IPS-18c (cell line): ENCODE results near the gene SMYD3.

Source experiments
- H3K4me3 ChIP-seq: 2 replicates; pipeline ENCODE4 v1.7.0; 2013; ENCODE audit warnings: low read depth, mild to moderate bottlenecking, low read length, moderate library complexity; ENCODE audit not compliant: insufficient read depth
- H3K9me3 ChIP-seq: one replicate; pipeline ENCODE4 v1.6.1; 2013; ENCODE audit warnings: mild to moderate bottlenecking, low read length, moderate library complexity; ENCODE audit not compliant: control insufficient read depth, insufficient read depth

Gene SMYD3

GRCh38 chr1:245894843-245895242 lies 612.2 kb downstream of the SMYD3 start:
- no peaks in the 10 kb centered on the region for H3K9me3 ChIP-seq

GRCh38 chr1:245893025-245893424 lies 614.1 kb downstream of the SMYD3 start:
- no peak overlapping the region for H3K4me3 ChIP-seq
- H3K9me3 ChIP-seq: no peaks in the 10 kb centered on the region

More at GRCh38 chr1:245894843-245895242, 612.2 kb downstream of the SMYD3 start:
- no peak overlapping the region for H3K4me3 ChIP-seq

- no peak overlapping the region for H3K4me3 ChIP-seq
- no peaks in the 10 kb centered on the region for H3K9me3 ChIP-seq
Observed at GRCh38 chr1:245888809-245889208, 618.3 kb downstream of the SMYD3 start.

- H3K4me3 ChIP-seq: no peak overlapping the region
- no peaks in the 10 kb centered on the region for H3K9me3 ChIP-seq
Observed at GRCh38 chr1:245887829-245888228, 619.2 kb downstream of the SMYD3 start.

GRCh38 chr1:245881767-245882391 lies 625.2 kb downstream of the SMYD3 start:
- Histone ChIP-seq H3K4me3 (no peak overlapping the region), H3K9me3 (no peaks in the 10 kb centered on the region)

GRCh38 chr1:245880754-245881403 lies 626.2 kb downstream of the SMYD3 start:
- no peak overlapping the region for H3K4me3 ChIP-seq

GRCh38 chr1:245879091-245879490 lies 628.0 kb downstream of the SMYD3 start:
- H3K4me3 ChIP-seq: no peak overlapping the region
- peaks cover 2% of the 10 kb centered on the region for H3K9me3 ChIP-seq

More at GRCh38 chr1:245880754-245881403, 626.2 kb downstream of the SMYD3 start:
- H3K9me3 ChIP-seq: peaks cover 2% of the 10 kb centered on the region

GRCh38 chr1:245878585-245878984 lies 628.5 kb downstream of the SMYD3 start:
- Histone ChIP-seq H3K4me3 (no peak overlapping the region), H3K9me3 (peaks cover 2% of the 10 kb centered on the region)

GRCh38 chr1:245877976-245878375 lies 629.1 kb downstream of the SMYD3 start:
- Histone ChIP-seq H3K9me3 (peaks cover 2% of the 10 kb centered on the region), H3K4me3 (no peak overlapping the region)

- Histone ChIP-seq H3K4me3 (no peak overlapping the region), H3K9me3 (peaks cover 2% of the 10 kb centered on the region)
Observed at GRCh38 chr1:245876586-245876985, 630.5 kb downstream of the SMYD3 start.

GRCh38 chr1:245875581-245876261 lies 631.4 kb downstream of the SMYD3 start:
- Histone ChIP-seq H3K4me3 (no peak overlapping the region), H3K9me3 (peaks cover 2% of the 10 kb centered on the region)

GRCh38 chr1:245874942-245875580 lies 632.0 kb downstream of the SMYD3 start:
- peaks cover 2% of the 10 kb centered on the region for H3K9me3 ChIP-seq
- H3K4me3 ChIP-seq: no peak overlapping the region

- Histone ChIP-seq H3K4me3 (no peak overlapping the region), H3K9me3 (peaks cover 2% of the 10 kb centered on the region)
Observed at GRCh38 chr1:245873883-245874671, 633.0 kb downstream of the SMYD3 start.

GRCh38 chr1:245873068-245873467 lies 634.0 kb downstream of the SMYD3 start:
- Histone ChIP-seq H3K9me3 (peaks cover 2% of the 10 kb centered on the region), H3K4me3 (no peak overlapping the region)

GRCh38 chr1:245872475-245872874 lies 634.6 kb downstream of the SMYD3 start:
- H3K4me3 ChIP-seq: no peak overlapping the region
- H3K9me3 ChIP-seq: peaks cover 2% of the 10 kb centered on the region

- Histone ChIP-seq H3K9me3 (peaks cover 2% of the 10 kb centered on the region), H3K4me3 (no peak overlapping the region)
Observed at GRCh38 chr1:245871915-245872314, 635.2 kb downstream of the SMYD3 start.

GRCh38 chr1:245871191-245871590 lies 635.9 kb downstream of the SMYD3 start:
- H3K9me3 ChIP-seq: peaks cover 2% of the 10 kb centered on the region
- no peak overlapping the region for H3K4me3 ChIP-seq
